Activated T-cell treated with anti-CD3 and anti-CD28 coated beads for 1 hour (primary cell): ENCODE measurements around the gene PRKN.

Experiments used
- DNase-seq: peaks from one replicate; pipeline ENCODE4 v3.0.0-alpha.2; 2020; ENCODE audit warnings: low read depth

The PRKN gene

DNA sequence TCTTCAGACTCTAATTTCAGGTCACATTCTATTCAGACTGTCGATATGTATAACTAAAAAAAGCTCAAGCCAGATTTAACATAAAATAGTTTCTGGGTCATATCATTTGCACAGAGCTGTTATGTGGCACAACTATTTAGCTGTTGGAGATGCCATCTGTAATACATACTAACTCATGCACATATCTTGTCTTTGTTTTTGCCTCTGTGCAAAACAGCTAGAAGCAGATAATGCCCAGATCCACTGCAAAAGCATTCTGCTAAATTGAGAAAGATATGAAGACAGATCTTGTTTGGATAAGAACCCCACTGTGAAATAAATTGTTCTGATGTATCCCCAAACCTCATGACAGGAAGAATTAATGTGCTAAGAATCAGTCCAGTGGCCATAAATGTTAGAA, 930.9 kb downstream of the PRKN start:
- DNase-seq, result no peak

GRCh38 chr6:161792851-161793493, 934.6 kb downstream of the PRKN start:
- no peak for DNase-seq

DNA sequence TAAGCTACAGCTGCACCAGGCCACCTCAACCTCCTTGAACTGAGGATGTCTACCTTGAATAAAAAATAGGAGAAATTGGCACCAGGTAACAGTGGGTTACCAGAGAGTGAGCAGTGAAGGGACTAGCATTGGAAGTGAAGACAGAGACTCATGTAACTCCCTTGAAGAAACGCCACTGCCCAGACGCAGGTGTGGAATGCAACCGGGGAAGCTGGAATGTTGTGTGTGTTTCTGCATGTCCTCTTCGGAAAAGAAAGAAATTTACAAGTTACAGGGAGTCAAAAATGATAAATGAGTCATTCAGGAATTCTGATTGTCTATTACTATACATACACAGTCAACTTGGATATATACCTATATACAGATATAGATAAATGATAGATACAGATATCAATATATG, 939.0 kb downstream of the PRKN start:
- no peak for DNase-seq

DNA sequence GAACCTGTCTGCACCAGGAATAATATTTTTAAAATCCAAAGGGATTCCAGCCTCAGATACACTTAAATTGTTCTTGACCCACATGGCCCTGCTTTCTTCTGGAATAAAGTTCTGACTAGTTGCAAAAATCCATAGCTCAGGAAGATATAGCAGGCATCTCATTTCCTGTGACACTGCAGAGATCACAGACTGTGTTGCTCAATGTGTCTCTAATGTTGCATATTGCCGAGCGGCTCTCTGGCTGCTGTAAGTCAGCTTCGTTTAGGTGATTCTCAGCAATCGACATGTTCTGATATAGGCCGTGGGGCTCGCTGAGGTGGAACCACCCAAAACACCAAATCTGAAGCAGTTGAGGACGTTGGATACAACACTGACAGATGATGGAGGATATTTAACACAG, 955.4 kb downstream of the PRKN start:
- DNase-seq, result no peak

- no peak for DNase-seq
Observed at GRCh38 chr6:161761966-161762365, 965.6 kb downstream of the PRKN start.

DNA sequence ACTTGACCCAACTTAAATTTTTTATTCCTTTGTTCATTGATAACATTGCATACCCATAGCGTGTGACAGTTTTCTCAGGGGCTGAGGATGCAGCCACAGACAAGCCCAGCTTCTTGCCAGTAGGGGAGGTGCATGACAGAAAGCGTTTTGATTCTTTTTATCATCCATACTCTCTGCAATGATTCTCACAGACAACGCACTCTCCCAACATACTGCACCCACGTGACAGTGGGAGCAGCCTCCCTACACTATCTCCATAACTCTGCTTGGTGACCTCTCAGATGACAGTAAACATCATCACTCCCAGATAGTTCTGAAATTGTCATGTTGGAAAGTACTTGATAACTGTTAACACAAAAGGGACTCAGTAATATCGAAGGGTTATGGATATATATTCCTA, 972.5 kb downstream of the PRKN start:
- DNase-seq, result no peak

- DNase-seq, result no peak
Observed at GRCh38 chr6:161750686-161751085, 976.9 kb downstream of the PRKN start.

DNA sequence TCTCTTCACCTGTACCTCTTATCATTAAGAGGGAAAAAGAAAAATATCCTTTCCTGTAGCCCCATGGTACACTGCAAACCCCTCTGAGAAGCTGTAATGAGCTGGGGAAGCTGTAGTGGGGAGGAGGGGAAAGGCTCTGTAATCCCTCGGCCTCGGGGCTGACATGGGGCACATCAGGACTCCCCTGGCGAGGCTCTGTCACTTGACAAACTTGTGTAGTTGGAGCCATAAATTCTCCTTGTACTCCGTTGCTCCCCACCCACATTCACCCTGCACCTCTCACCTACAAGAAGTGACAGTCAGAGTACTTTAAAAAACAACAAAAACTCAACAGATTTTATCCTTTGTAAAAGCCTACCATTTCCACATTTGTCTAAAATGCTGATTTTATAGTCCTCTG, 978.0 kb downstream of the PRKN start:
- no peak for DNase-seq

DNA sequence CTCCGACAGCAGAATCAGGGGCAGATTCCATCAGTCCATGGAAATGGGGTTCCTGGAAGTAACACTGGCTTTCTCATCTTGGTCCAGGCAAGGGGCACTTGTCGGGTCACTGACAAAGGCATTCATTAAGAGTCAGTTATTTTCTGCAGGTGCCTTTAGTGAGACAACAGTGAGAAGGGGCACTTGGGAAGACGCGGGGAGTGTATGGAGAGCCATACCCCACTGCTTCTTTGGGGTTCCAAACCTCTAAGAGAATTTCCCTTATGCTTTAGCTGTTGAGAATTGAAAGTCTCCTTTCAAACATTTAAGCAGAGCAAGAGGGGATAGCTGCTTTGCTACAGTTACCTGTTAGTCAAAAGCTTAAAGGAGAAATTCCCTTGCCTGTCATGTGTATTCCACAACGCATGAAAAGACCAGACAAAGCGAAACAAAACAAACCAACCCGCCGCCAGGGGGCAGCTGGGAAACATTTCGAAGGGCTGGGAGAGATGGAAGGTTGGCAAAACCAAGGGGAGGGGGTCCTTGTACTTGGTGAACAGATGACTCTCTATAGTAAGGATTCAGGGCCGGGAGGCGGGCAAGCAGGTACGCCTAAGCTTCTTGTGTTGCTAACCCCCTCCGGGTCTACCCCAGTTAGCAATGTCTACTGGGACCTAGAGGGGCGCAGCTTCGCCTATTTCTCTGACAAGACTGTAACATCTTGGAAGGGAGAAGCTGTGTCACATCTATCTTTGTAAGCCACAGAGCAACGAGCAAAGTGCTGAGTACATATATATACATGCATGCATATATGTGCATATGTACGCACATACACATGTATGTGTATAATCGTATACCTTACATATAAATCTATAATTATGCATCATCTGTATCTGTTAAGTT, 978.8 kb downstream of the PRKN start:
- no peak for DNase-seq

- no peak for DNase-seq
Observed at GRCh38 chr6:161747506-161747905, 980.1 kb downstream of the PRKN start.

GRCh38 chr6:161745594-161746141, 981.9 kb downstream of the PRKN start:
- DNase-seq, result no peak

DNA sequence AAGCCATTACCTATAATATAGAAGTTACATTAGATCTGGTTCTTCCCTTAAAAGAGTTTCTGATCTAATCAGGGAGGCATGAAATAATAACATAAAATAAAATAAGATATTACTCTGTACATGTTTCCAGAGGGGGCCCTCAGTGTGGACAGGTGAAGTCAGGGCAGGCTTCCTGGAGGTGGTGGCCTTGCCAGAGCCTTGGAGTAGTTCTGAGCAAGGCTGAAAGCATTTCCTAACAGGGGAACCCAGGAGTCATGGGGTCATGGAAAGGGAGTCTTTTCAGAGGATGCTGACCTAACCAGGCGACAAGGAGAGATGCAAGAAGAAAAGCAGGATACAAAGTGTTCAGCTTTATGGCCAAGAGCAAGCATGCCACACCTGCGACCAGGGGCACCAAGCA, 982.4 kb downstream of the PRKN start:
- no peak for DNase-seq

DNA sequence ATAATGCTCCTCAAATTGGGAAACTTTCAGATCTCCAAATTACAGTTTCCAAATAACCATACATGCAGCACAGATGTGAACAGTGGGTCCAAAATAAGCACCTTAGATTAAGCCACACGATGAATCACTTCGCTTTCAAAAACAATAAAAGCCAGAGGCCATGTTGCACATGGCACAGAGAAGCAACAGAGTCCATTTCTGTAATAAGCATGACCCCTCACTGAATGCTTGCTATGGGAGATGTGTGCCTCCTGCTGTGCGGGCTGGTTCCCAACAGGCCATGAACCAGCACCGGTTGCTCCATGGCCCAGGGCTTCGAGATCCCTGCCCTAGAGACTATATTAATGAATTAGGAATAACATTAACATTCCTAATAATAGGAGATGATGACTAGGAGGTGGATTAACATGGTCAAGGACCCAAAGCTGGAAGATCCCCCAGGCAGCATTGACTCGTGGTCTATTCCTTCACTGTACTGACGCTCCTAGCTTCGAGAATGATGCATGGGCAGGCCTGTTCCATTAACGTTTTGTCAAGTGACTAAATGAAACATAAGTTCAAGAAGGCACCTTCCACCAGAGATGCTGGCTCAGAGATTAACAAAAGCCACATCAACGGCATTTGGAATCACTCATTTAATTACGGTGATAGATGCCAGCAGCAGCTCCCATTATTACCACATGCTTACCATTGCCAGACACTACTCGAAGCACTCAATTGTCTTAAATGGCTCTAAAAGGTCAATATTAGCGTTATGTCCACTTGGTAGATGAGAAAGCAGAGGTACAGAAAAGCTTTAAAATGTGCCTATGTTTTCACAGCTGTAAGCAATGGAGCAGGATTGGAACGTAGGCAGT, 983.1 kb downstream of the PRKN start:
- DNase-seq, result no peak

GRCh38 chr6:161743509-161744178, 983.9 kb downstream of the PRKN start:
- no peak for DNase-seq

GRCh38 chr6:161740486-161740885, 987.1 kb downstream of the PRKN start:
- DNase-seq, result no peak

GRCh38 chr6:161736781-161737292, 990.7 kb downstream of the PRKN start:
- no peak for DNase-seq

GRCh38 chr6:161736326-161736725, 991.2 kb downstream of the PRKN start:
- no peak for DNase-seq

- no peak for DNase-seq
Observed at GRCh38 chr6:161732594-161732993, 995.0 kb downstream of the PRKN start.

- DNase-seq, result no peak
Observed at GRCh38 chr6:161727083-161727833, 1000.3 kb downstream of the PRKN start.

- DNase-seq, result no peak
Observed at GRCh38 chr6:161722394-161722793, 1005.2 kb downstream of the PRKN start.

DNA sequence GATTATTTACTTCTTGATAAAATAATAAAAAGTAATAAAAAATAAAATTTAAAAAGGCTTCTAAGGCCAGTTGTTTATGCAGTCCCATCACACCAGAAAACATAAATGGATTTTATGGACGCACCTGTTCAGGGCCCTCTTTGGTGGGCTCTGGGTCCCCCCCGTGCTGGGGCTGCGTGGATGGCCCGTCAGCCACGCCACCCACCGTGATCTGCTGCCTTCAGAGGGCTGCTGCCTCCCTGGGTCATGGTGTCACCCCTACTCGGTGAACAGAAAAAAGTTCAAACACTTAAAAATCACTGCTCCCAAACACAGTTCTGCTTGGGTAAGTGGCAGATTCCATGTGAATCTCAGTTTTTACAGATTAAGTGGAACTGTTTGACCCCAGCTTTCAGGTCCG, 1006.1 kb downstream of the PRKN start:
- DNase-seq, result no peak
